HEK293T (cell line): ENCODE results near the gene PCDH18.

Experiments used
- ARNT ChIP-seq: fragments of 450-650 bp; IDR thresholded peaks from 2 replicates; pipeline ENCODE4 v1.6.1; 2017; ENCODE audit warnings: mild to moderate bottlenecking
- BHLHE40 ChIP-seq: fragments of 450-650 bp; IDR thresholded peaks from 2 replicates; pipeline ENCODE4 v1.6.1; 2016; ENCODE audit warnings: mild to moderate bottlenecking, moderate library complexity, borderline replicate concordance
- CTBP1 ChIP-seq: fragments of 450-650 bp; IDR thresholded peaks from 2 replicates; pipeline ENCODE4 v1.6.1; 2016; ENCODE audit warnings: borderline replicate concordance
- ELF4 ChIP-seq: fragments of 450-650 bp; IDR thresholded peaks from 2 replicates; pipeline ENCODE4 v1.6.1; 2017; ENCODE audit warnings: antibody characterized with exemption
- FOXA1 ChIP-seq: fragments of 450-650 bp; IDR thresholded peaks from 2 replicates; pipeline ENCODE4 v1.6.1; 2016; ENCODE audit warnings: mild to moderate bottlenecking
- FOXK2 ChIP-seq: fragments of 450-650 bp; IDR thresholded peaks from 2 replicates; pipeline ENCODE4 v1.6.1; 2016; ENCODE audit warnings: mild to moderate bottlenecking
- FOXM1 ChIP-seq: fragments of 450-650 bp; IDR thresholded peaks from 2 replicates; pipeline ENCODE4 v1.6.1; 2017; ENCODE audit warnings: mild to moderate bottlenecking, borderline replicate concordance
- HDGF ChIP-seq: fragments of 450-650 bp; IDR thresholded peaks from 2 replicates; pipeline ENCODE4 v1.6.1; 2017; ENCODE audit warnings: antibody characterized with exemption, borderline replicate concordance
- NFRKB ChIP-seq: fragments of 450-650 bp; IDR thresholded peaks from 2 replicates; pipeline ENCODE4 v1.6.1; 2016; ENCODE audit warnings: mild to moderate bottlenecking, moderate library complexity
- SP1 ChIP-seq: fragments of 450-650 bp; IDR thresholded peaks from 2 replicates; pipeline ENCODE4 v1.6.1; 2017
- SUZ12 ChIP-seq: fragments of 450-650 bp; IDR thresholded peaks from 2 replicates; pipeline ENCODE4 v1.6.1; 2016; ENCODE audit warnings: mild to moderate bottlenecking
- ZNF384 ChIP-seq: fragments of 450-650 bp; IDR thresholded peaks from 2 replicates; pipeline ENCODE4 v1.6.1; 2016

GRCh38 chr4:137576446-137576845 is 44.2 kb upstream of the PCDH18 start:
- no peak for TF ChIP-seq HDGF
- no peak for TF ChIP-seq ARNT
- no peak for TF ChIP-seq BHLHE40
- no peak for TF ChIP-seq SP1
- TF ChIP-seq SUZ12: no peak
- TF ChIP-seq CTBP1: no peak
- no peak for TF ChIP-seq ELF4
- TF ChIP-seq FOXA1: no peak
- TF ChIP-seq FOXK2: no peak
- TF ChIP-seq FOXM1: no peak
- no peak for TF ChIP-seq NFRKB
- no peak for TF ChIP-seq ZNF384
